ENCODE results near the gene FAM234B. TPM values are rescaled to one million over a fixed set of nuclear protein-coding genes. Genes with fewer than 3 reads are reported as not detected.

The FAM234B gene
- total and polyA plus RNA-seq, 2 experiments from 2014 or later = 9.5 to 21.1 TPM

DNA sequence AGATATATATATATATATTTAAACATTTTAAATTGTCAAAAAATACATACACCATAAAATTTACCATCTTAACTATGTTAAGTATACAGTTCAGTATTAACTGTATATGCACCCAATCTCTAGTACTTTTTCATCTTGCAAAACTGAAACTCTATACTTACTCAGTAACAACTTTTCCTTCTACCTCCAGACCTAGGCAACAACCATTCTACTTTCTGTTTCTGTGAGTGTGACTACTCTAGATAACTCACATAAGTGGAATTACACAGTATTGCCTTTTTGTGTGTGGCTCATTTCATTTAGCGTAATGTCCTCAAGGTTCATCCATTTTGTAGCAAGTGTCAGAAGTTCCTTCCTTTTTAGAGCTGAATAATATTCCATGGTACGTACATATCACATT, 8.2 kb downstream of the FAM234B start:
- Mint-ChIP-seq H3K4me3 (no peak overlapping the region), H3K4me1 (peaks cover 33% of the 10 kb centered on the region), H3K9me3 (peaks cover 25% of the 10 kb centered on the region), H3K27ac (no peak overlapping the region), H3K27me3 (ENCODE audit: insufficient read depth, low read depth, poor library complexity) (no peaks in the 10 kb centered on the region), H3K36me3 (ENCODE audit: low read depth) (peaks cover 47% of the 10 kb centered on the region)
- Histone ChIP-seq H3K79me2 (replicated peaks; ENCODE audit: insufficient read depth) (peaks cover 74% of the 10 kb centered on the region), H3K4me1 (ENCODE audit: insufficient read depth) (peaks cover 6% of the 10 kb centered on the region; the same call in 1 of the 2 replicates), H3K4me2 (no peak overlapping the region), H3K4me3 (no peak overlapping the region), H3K9me2 (ENCODE audit: insufficient read depth) (peaks cover 3% of the 10 kb centered on the region; the same call in 1 of the 2 replicates), H4K20me1 (replicated peaks; ENCODE audit: insufficient read depth) (no peaks in the 10 kb centered on the region; the same call in 1 of the 2 replicates), H2AFZ (no peak overlapping the region), H3K36me3 (ENCODE audit: insufficient read depth) (peaks cover 21% of the 10 kb centered on the region), H3K27me3 (ENCODE audit: insufficient read depth) (no peaks in the 10 kb centered on the region), H3F3A (replicated peaks; ENCODE audit: low read depth) (no peaks in the 10 kb centered on the region), H3K27ac (ENCODE audit: low read depth) (no peak overlapping the region)
- ATAC-seq = no peak
- TF ChIP-seq EZH2 (IDR thresholded peaks at IDR 0.05; ENCODE audit: low read depth, unreplicated experiment) (no peak), ZNF331 (CRISPR knock-in tag; IDR thresholded peaks at IDR 0.05; ENCODE audit: low read depth) (no peak), STAT1 (IDR thresholded peaks at IDR 0.05; ENCODE audit: unreplicated experiment) (no peak), JUNB (IDR thresholded peaks at IDR 0.05; ENCODE audit: unreplicated experiment) (no peak), NANOG (IDR thresholded peaks at IDR 0.05; ENCODE audit: borderline replicate concordance) (no peak), CREB1 (CRISPR knock-in tag; IDR thresholded peaks at IDR 0.05; ENCODE audit: low read depth) (no peak), POLR2AphosphoS5 (IDR thresholded peaks at IDR 0.05; ENCODE audit: low read depth) (no peak), ZNF114 (CRISPR knock-in tag; IDR thresholded peaks at IDR 0.05) (no peak), EZH2phosphoT487 (IDR thresholded peaks at IDR 0.05; ENCODE audit: unreplicated experiment) (no peak)
- TF ChIP-seq, protein P1, sequence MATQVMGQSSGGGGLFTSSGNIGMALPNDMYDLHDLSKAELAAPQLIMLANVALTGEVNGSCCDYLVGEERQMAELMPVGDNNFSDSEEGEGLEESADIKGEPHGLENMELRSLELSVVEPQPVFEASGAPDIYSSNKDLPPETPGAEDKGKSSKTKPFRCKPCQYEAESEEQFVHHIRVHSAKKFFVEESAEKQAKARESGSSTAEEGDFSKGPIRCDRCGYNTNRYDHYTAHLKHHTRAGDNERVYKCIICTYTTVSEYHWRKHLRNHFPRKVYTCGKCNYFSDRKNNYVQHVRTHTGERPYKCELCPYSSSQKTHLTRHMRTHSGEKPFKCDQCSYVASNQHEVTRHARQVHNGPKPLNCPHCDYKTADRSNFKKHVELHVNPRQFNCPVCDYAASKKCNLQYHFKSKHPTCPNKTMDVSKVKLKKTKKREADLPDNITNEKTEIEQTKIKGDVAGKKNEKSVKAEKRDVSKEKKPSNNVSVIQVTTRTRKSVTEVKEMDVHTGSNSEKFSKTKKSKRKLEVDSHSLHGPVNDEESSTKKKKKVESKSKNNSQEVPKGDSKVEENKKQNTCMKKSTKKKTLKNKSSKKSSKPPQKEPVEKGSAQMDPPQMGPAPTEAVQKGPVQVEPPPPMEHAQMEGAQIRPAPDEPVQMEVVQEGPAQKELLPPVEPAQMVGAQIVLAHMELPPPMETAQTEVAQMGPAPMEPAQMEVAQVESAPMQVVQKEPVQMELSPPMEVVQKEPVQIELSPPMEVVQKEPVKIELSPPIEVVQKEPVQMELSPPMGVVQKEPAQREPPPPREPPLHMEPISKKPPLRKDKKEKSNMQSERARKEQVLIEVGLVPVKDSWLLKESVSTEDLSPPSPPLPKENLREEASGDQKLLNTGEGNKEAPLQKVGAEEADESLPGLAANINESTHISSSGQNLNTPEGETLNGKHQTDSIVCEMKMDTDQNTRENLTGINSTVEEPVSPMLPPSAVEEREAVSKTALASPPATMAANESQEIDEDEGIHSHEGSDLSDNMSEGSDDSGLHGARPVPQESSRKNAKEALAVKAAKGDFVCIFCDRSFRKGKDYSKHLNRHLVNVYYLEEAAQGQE (IDR thresholded peaks at IDR 0.05; ENCODE audit: unreplicated experiment) = no peak
- TF ChIP-seq, protein P2, sequence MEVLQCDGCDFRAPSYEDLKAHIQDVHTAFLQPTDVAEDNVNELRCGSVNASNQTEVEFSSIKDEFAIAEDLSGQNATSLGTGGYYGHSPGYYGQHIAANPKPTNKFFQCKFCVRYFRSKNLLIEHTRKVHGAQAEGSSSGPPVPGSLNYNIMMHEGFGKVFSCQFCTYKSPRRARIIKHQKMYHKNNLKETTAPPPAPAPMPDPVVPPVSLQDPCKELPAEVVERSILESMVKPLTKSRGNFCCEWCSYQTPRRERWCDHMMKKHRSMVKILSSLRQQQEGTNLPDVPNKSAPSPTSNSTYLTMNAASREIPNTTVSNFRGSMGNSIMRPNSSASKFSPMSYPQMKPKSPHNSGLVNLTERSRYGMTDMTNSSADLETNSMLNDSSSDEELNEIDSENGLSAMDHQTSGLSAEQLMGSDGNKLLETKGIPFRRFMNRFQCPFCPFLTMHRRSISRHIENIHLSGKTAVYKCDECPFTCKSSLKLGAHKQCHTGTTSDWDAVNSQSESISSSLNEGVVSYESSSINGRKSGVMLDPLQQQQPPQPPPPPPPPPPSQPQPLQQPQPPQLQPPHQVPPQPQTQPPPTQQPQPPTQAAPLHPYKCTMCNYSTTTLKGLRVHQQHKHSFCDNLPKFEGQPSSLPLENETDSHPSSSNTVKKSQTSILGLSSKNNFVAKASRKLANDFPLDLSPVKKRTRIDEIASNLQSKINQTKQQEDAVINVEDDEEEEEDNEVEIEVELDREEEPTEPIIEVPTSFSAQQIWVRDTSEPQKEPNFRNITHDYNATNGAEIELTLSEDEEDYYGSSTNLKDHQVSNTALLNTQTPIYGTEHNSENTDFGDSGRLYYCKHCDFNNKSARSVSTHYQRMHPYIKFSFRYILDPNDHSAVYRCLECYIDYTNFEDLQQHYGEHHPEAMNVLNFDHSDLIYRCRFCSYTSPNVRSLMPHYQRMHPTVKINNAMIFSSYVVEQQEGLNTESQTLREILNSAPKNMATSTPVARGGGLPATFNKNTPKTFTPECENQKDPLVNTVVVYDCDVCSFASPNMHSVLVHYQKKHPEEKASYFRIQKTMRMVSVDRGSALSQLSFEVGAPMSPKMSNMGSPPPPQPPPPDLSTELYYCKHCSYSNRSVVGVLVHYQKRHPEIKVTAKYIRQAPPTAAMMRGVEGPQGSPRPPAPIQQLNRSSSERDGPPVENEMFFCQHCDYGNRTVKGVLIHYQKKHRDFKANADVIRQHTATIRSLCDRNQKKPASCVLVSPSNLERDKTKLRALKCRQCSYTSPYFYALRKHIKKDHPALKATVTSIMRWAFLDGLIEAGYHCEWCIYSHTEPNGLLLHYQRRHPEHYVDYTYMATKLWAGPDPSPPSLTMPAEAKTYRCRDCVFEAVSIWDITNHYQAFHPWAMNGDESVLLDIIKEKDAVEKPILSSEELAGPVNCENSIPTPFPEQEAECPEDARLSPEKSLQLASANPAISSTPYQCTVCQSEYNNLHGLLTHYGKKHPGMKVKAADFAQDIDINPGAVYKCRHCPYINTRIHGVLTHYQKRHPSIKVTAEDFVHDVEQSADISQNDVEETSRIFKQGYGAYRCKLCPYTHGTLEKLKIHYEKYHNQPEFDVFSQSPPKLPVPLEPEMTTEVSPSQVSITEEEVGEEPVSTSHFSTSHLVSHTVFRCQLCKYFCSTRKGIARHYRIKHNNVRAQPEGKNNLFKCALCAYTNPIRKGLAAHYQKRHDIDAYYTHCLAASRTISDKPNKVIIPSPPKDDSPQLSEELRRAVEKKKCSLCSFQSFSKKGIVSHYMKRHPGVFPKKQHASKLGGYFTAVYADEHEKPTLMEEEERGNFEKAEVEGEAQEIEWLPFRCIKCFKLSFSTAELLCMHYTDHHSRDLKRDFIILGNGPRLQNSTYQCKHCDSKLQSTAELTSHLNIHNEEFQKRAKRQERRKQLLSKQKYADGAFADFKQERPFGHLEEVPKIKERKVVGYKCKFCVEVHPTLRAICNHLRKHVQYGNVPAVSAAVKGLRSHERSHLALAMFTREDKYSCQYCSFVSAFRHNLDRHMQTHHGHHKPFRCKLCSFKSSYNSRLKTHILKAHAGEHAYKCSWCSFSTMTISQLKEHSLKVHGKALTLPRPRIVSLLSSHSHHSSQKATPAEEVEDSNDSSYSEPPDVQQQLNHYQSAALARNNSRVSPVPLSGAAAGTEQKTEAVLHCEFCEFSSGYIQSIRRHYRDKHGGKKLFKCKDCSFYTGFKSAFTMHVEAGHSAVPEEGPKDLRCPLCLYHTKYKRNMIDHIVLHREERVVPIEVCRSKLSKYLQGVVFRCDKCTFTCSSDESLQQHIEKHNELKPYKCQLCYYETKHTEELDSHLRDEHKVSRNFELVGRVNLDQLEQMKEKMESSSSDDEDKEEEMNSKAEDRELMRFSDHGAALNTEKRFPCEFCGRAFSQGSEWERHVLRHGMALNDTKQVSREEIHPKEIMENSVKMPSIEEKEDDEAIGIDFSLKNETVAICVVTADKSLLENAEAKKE (CRISPR knock-in tag; IDR thresholded peaks at IDR 0.05) = no peak
- TF ChIP-seq, protein P3, sequence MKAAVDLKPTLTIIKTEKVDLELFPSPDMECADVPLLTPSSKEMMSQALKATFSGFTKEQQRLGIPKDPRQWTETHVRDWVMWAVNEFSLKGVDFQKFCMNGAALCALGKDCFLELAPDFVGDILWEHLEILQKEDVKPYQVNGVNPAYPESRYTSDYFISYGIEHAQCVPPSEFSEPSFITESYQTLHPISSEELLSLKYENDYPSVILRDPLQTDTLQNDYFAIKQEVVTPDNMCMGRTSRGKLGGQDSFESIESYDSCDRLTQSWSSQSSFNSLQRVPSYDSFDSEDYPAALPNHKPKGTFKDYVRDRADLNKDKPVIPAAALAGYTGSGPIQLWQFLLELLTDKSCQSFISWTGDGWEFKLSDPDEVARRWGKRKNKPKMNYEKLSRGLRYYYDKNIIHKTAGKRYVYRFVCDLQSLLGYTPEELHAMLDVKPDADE (IDR thresholded peaks at IDR 0.05) = no peak
- TF ChIP-seq, protein P4, sequence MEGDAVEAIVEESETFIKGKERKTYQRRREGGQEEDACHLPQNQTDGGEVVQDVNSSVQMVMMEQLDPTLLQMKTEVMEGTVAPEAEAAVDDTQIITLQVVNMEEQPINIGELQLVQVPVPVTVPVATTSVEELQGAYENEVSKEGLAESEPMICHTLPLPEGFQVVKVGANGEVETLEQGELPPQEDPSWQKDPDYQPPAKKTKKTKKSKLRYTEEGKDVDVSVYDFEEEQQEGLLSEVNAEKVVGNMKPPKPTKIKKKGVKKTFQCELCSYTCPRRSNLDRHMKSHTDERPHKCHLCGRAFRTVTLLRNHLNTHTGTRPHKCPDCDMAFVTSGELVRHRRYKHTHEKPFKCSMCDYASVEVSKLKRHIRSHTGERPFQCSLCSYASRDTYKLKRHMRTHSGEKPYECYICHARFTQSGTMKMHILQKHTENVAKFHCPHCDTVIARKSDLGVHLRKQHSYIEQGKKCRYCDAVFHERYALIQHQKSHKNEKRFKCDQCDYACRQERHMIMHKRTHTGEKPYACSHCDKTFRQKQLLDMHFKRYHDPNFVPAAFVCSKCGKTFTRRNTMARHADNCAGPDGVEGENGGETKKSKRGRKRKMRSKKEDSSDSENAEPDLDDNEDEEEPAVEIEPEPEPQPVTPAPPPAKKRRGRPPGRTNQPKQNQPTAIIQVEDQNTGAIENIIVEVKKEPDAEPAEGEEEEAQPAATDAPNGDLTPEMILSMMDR (conservative IDR thresholded peaks at IDR 0.05; ENCODE audit: low read depth in 2 of 2) = no peak
- DNase-seq (ENCODE audit: low spot score) = no peak

All from GM23338 (cell line).